DMS79 (cell line): ENCODE results near the gene SRC.

Experiments used
- DNase-seq: peaks from one replicate; lab custom pipeline; 2025; lab: John Stamatoyannopoulos, UW

The SRC gene

GRCh38 chr20:37453836-37454235 lies 107.9 kb downstream of the SRC start:
- DNase-seq: no peak

- DNase-seq: no peak
These were observed 108.9 kb downstream of the SRC start for GRCh38 chr20:37454636-37455385.
